Suppressor macrophage treated with lipopolysaccharide for 1 hour (primary cell): ENCODE data around the gene SPC25.
"Not testable (repeated sequence)": the region's sequence is repeated elsewhere in the genome, so short reads cannot be mapped to it uniquely, and the experiment has no call there.

ENCODE experiments used
- DNase-seq, 3 donors: peaks; one replicate each; pipeline ENCODE4 v3.0.0-alpha.2; 2020 to 2022

The SPC25 gene

GRCh38 chr2:168890006-168890782 is at the start of gene SPC25:
SPC25 (minus strand) TSS chr2:168890430; CDS start chr2:168889519, 911 bp downstream.
- peak; percentile 94 to 95 (median 94) for DNase-seq

GRCh38 chr2:168939918-168940317 is 49.7 kb upstream of the SPC25 start:
- DNase-seq, result no peak

- DNase-seq, result no peak
These were observed 48.8 kb upstream of the SPC25 start for GRCh38 chr2:168939061-168939460.

- DNase-seq, result peak; percentile 63 to 85 (median 79)
These were observed 45.8 kb upstream of the SPC25 start for GRCh38 chr2:168935810-168936581.

- DNase-seq, result no peak
These were observed 44.6 kb upstream of the SPC25 start for GRCh38 chr2:168934826-168935225.

- DNase-seq, result not testable (repeated sequence)
These were observed 41.9 kb upstream of the SPC25 start for GRCh38 chr2:168932174-168932573.

- no peak for DNase-seq
These were observed 40.0 kb upstream of the SPC25 start for GRCh38 chr2:168930242-168930641.

GRCh38 chr2:168929031-168929430 is 38.8 kb upstream of the SPC25 start:
- DNase-seq, result no peak

- no peak for DNase-seq
These were observed 38.0 kb upstream of the SPC25 start for GRCh38 chr2:168928113-168928831.

- no peak for DNase-seq
These were observed 36.6 kb upstream of the SPC25 start for GRCh38 chr2:168926621-168927386.

GRCh38 chr2:168920504-168921157 is 30.4 kb upstream of the SPC25 start:
- DNase-seq, result peak; percentile 57 to 73 (median 65)

- no peak for DNase-seq
These were observed 26.1 kb upstream of the SPC25 start for GRCh38 chr2:168916331-168916675.

GRCh38 chr2:168915441-168916330 is 25.5 kb upstream of the SPC25 start:
- DNase-seq, result no peak

GRCh38 chr2:168913495-168913894 is 23.3 kb upstream of the SPC25 start:
- no peak for DNase-seq

GRCh38 chr2:168912901-168913369 is 22.7 kb upstream of the SPC25 start:
- peak in 2 of 3 donors; percentile 26 to 39 for DNase-seq

- DNase-seq, result peak in 1 of 3 donors; percentile 18
These were observed 22.2 kb upstream of the SPC25 start for GRCh38 chr2:168912466-168912865.

GRCh38 chr2:168910330-168910729 is 20.1 kb upstream of the SPC25 start:
- DNase-seq, result no peak

- DNase-seq, result no peak
These were observed 17.9 kb upstream of the SPC25 start for GRCh38 chr2:168907940-168908662.

- DNase-seq, result no peak
These were observed 14.1 kb upstream of the SPC25 start for GRCh38 chr2:168904358-168904757.

GRCh38 chr2:168903888-168904287 is 13.7 kb upstream of the SPC25 start:
- no peak for DNase-seq
